A549 treated with DMSO at 1 μM for 4 hours (cell line): ENCODE measurements around the gene ACTG1. TPM values are rescaled to one million over a fixed set of nuclear protein-coding genes. Genes with fewer than 3 reads are reported as not detected.

ENCODE experiments used
- total RNA-seq: library from RNA; stranded (reverse); fragments of 200-300 nt; extraction: Qiagen RNA extraction; gene quantifications from 5 replicates; pipeline ENCODE4 v1.2.3, GENCODE V29; 2022; ENCODE audit warnings: low read depth

ACTG1 gene
- 5,035 to 5,958 TPM (median 5,229 TPM) in 5 replicates for total RNA-seq

GRCh38 chr17:81512562-81513371 lies at the start of gene ACTG1:
Gene ACTG1, minus strand, starts transcription at chr17:81512799. Its CDS starts 445 bp downstream, at chr17:81512354.

GRCh38 chr17:81552244-81553017 lies 39.8 kb upstream of the ACTG1 start, which contains the start of gene FAAP100:
Gene FAAP100, minus strand, starts transcription at chr17:81552353. Its CDS starts 23 bp downstream, at chr17:81552330.

GRCh38 chr17:81527591-81528383 lies 15.2 kb upstream of the ACTG1 start, which contains the start of gene FSCN2:
Gene FSCN2, plus strand, starts transcription at chr17:81528377. Its CDS starts 155 bp downstream, at chr17:81528532.

Other genes with a start within 250 kb of the ACTG1 start
- 53.1 to 82.4 TPM (median 73.3 TPM) in 5 replicates for gene SLC38A10, start 217.5 kb downstream of the ACTG1 start, total RNA-seq
- 11.8 to 16.3 TPM (median 15.8 TPM) in 5 replicates for gene BAHCC1, start 117.3 kb downstream of the ACTG1 start, total RNA-seq
- gene FSCN2, start 15.6 kb upstream of the ACTG1 start, total RNA-seq = 0.45 to 1.4 TPM (median 1.1 TPM) in 5 replicates
- gene FAAP100, start 39.6 kb upstream of the ACTG1 start, total RNA-seq = 21.3 to 29.3 TPM (median 24.7 TPM) in 5 replicates
- gene NPLOC4, start 124.3 kb upstream of the ACTG1 start, total RNA-seq = 97.3 to 114 TPM (median 110 TPM) in 5 replicates
- gene TSPAN10, start 124.4 kb upstream of the ACTG1 start, total RNA-seq = 4.4 to 6.3 TPM (median 5.9 TPM) in 5 replicates
- gene PDE6G, start 143.7 kb upstream of the ACTG1 start, total RNA-seq = 1.8 to 2.6 TPM (median 2.5 TPM) in 5 replicates
- 34.5 to 63.2 TPM (median 56.9 TPM) in 5 replicates for gene OXLD1, start 153.8 kb upstream of the ACTG1 start, total RNA-seq
- 58.2 to 73.9 TPM (median 66.1 TPM) in 5 replicates for gene CCDC137, start 153.9 kb upstream of the ACTG1 start, total RNA-seq
- 48.6 to 52.2 TPM (median 50.3 TPM) in 5 replicates for gene ARL16, start 171.0 kb upstream of the ACTG1 start, total RNA-seq
- gene HGS, start 171.2 kb upstream of the ACTG1 start, total RNA-seq = 158 to 233 TPM (median 198 TPM) in 5 replicates
- 202 to 324 TPM (median 283 TPM) in 5 replicates for gene MRPL12, start 190.6 kb upstream of the ACTG1 start, total RNA-seq
- gene SLC25A10, start 199.5 kb upstream of the ACTG1 start, total RNA-seq = 32.8 to 47.1 TPM (median 42.9 TPM) in 5 replicates